ENCODE results near the gene FUZ.

FUZ gene

GRCh38 chr19:49782515-49782914 lies 30.6 kb downstream of the FUZ start:
- peaks cover 27% of the 10 kb centered on the region for H3K36me3 ChIP-seq (ENCODE audit: control insufficient read depth, low read length)

GRCh38 chr19:49781394-49781793 lies 31.7 kb downstream of the FUZ start:
- H3K27me3 ChIP-seq (ENCODE audit: control insufficient read depth, low read length) = no peaks in the 10 kb centered on the region
- H4K20me1 ChIP-seq (ENCODE audit: control insufficient read depth, insufficient read depth, low read depth, low read length) = no peaks in the 10 kb centered on the region
- no peaks in the 10 kb centered on the region for H3K9me3 ChIP-seq (ENCODE audit: control insufficient read depth, insufficient read depth, low read length)
- H3K4me2 ChIP-seq (ENCODE audit: low read length) = no peak overlapping the region
- H3F3A ChIP-seq (ENCODE audit: control insufficient read depth, insufficient read depth) = peaks cover 7% of the 10 kb centered on the region
- no peaks in the 10 kb centered on the region for H3K9me2 ChIP-seq (replicated peaks; ENCODE audit: control insufficient read depth, low read length)
- H3K4me1 ChIP-seq (ENCODE audit: control insufficient read depth, low read length) = peaks cover 27% of the 10 kb centered on the region
- H3K36me3 ChIP-seq (ENCODE audit: control insufficient read depth, low read length) = peaks cover 27% of the 10 kb centered on the region
- H3K4me3 ChIP-seq (ENCODE audit: low read length) = no peak overlapping the region
- no peak for TF ChIP-seq EZH2phosphoT487 (IDR thresholded peaks at IDR 0.05; ENCODE audit: borderline replicate concordance, low read length)
- no peak for TF ChIP-seq CTCF (IDR thresholded peaks at IDR 0.05; ENCODE audit: low read depth, low read length, poor library complexity, severe bottlenecking)
- no peak overlapping the region for H3K27ac ChIP-seq (ENCODE audit: low read depth, low read length)
- H3K79me2 ChIP-seq (ENCODE audit: control insufficient read depth, low read length) = peaks cover 12% of the 10 kb centered on the region

More at GRCh38 chr19:49782515-49782914, 30.6 kb downstream of the FUZ start:
- TF ChIP-seq CTCF (IDR thresholded peaks at IDR 0.05; ENCODE audit: low read depth, low read length, poor library complexity, severe bottlenecking) (no peak), EZH2phosphoT487 (IDR thresholded peaks at IDR 0.05; ENCODE audit: borderline replicate concordance, low read length) (no peak)
- Histone ChIP-seq H3K27ac (ENCODE audit: low read depth, low read length) (no peak overlapping the region), H3K4me2 (ENCODE audit: low read length) (no peak overlapping the region), H3K27me3 (ENCODE audit: control insufficient read depth, low read length) (no peaks in the 10 kb centered on the region), H3K4me3 (ENCODE audit: low read length) (no peak overlapping the region), H3F3A (ENCODE audit: control insufficient read depth, insufficient read depth) (peaks cover 7% of the 10 kb centered on the region), H3K4me1 (ENCODE audit: control insufficient read depth, low read length) (peaks cover 27% of the 10 kb centered on the region), H3K9me2 (replicated peaks; ENCODE audit: control insufficient read depth, low read length) (no peaks in the 10 kb centered on the region), H3K79me2 (ENCODE audit: control insufficient read depth, low read length) (peaks cover 9% of the 10 kb centered on the region), H4K20me1 (ENCODE audit: control insufficient read depth, insufficient read depth, low read depth, low read length) (no peaks in the 10 kb centered on the region), H3K9me3 (ENCODE audit: control insufficient read depth, insufficient read depth, low read length) (no peaks in the 10 kb centered on the region)

GRCh38 chr19:49780861-49781260 lies 32.2 kb downstream of the FUZ start:
- no peak overlapping the region for H3K4me3 ChIP-seq (ENCODE audit: low read length)
- H3K36me3 ChIP-seq (ENCODE audit: control insufficient read depth, low read length) = peaks cover 27% of the 10 kb centered on the region
- no peak for TF ChIP-seq EZH2phosphoT487 (IDR thresholded peaks at IDR 0.05; ENCODE audit: borderline replicate concordance, low read length)
- no peak for TF ChIP-seq CTCF (IDR thresholded peaks at IDR 0.05; ENCODE audit: low read depth, low read length, poor library complexity, severe bottlenecking)

More at GRCh38 chr19:49780861-49781260, 32.2 kb downstream of the FUZ start:
- H3K79me2 ChIP-seq (ENCODE audit: control insufficient read depth, low read length) = peaks cover 13% of the 10 kb centered on the region
- peaks cover 7% of the 10 kb centered on the region for H3F3A ChIP-seq (ENCODE audit: control insufficient read depth, insufficient read depth)
- peaks cover 27% of the 10 kb centered on the region for H3K4me1 ChIP-seq (ENCODE audit: control insufficient read depth, low read length)
- H3K4me2 ChIP-seq (ENCODE audit: low read length) = no peak overlapping the region
- no peaks in the 10 kb centered on the region for H3K9me3 ChIP-seq (ENCODE audit: control insufficient read depth, insufficient read depth, low read length)
- H3K27ac ChIP-seq (ENCODE audit: low read depth, low read length) = no peak overlapping the region; the same call in 1 of the 2 replicates
- H3K27me3 ChIP-seq (ENCODE audit: control insufficient read depth, low read length) = no peaks in the 10 kb centered on the region
- H4K20me1 ChIP-seq (ENCODE audit: control insufficient read depth, insufficient read depth, low read depth, low read length) = no peaks in the 10 kb centered on the region
- no peaks in the 10 kb centered on the region for H3K9me2 ChIP-seq (replicated peaks; ENCODE audit: control insufficient read depth, low read length)

All from DOHH2 (cell line).